Measurements from ENCODE around the gene AADACL4. TPM values are rescaled to one million over a fixed set of nuclear protein-coding genes. Genes with fewer than 3 reads are reported as not detected.

Gene AADACL4
- total and polyA plus RNA-seq, 9 of the 15 experiments (the other 6 are each of a cell fraction or from before 2014, with no cell fraction given) = not detected

DNA sequence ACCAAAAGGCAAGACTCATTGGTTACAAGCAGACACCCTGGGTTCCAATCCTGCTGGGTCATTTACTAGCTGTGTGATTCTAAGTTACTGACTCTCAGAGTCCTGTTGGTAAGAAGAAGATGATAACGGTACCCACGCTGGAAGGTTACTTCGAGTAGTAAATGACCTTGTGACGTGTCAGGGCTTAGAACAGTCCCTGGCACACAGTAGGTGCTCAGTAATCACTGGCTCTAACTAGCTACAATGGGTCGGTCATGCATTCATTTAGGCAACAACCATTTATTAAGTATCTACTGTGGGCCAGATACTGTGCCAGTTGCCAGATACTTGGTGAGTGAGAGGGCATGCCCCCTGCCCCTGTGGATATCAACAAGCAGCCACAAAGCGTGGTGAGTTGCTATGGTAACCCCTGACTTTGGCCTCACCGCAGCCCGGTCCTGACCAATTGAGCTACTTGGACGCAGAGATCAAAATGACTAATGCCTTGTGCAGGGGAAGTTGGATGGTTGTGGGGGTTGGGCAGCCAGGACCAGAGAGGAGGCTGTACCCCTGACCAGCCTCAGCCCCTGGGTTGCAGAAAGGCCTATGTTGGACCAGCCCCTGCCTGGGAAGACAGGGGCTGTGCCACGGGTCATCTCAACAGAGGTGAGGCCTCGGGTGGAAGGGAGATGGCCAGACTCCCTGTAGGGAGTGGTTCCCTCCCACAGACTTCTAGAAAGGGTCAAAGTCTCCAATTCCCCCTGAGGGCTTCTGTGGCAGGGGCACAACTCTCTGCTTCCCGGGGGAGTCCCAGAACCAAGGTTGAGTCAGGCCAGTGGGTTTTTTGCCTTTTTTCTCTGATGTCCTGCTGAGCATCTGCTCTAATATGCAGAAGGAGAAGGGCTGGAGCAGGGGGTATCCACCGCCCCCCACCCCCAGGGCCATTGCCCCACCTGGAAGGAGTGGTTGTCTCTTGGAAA lies 41.9 kb upstream of the AADACL4 start (continued):
- no peak for TF ChIP-seq HMGXB4 (CRISPR knock-in tag; IDR thresholded peaks at IDR 0.05)
- TF ChIP-seq FOXK2 (conservative IDR thresholded peaks at IDR 0.05 in 1 of 2, IDR thresholded peaks at IDR 0.05 in 1 of 2; ENCODE audit: low read depth in 2 of 2) = peak; percentile 48 to 77; a peak in 2 of 4 replicates
- TF ChIP-seq ZNF41 (CRISPR knock-in tag; conservative IDR thresholded peaks at IDR 0.05) = no peak
- no peak for TF ChIP-seq SNIP1 (IDR thresholded peaks at IDR 0.05; ENCODE audit: low read depth)
- no peak for TF ChIP-seq GTF3C2 (IDR thresholded peaks at IDR 0.05; ENCODE audit: borderline replicate concordance, extremely low read depth, insufficient read length)
- TF ChIP-seq, protein P1, sequence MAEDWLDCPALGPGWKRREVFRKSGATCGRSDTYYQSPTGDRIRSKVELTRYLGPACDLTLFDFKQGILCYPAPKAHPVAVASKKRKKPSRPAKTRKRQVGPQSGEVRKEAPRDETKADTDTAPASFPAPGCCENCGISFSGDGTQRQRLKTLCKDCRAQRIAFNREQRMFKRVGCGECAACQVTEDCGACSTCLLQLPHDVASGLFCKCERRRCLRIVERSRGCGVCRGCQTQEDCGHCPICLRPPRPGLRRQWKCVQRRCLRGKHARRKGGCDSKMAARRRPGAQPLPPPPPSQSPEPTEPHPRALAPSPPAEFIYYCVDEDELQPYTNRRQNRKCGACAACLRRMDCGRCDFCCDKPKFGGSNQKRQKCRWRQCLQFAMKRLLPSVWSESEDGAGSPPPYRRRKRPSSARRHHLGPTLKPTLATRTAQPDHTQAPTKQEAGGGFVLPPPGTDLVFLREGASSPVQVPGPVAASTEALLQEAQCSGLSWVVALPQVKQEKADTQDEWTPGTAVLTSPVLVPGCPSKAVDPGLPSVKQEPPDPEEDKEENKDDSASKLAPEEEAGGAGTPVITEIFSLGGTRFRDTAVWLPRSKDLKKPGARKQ (CRISPR knock-in tag; IDR thresholded peaks at IDR 0.05) = no peak
- TF ChIP-seq, protein P2, sequence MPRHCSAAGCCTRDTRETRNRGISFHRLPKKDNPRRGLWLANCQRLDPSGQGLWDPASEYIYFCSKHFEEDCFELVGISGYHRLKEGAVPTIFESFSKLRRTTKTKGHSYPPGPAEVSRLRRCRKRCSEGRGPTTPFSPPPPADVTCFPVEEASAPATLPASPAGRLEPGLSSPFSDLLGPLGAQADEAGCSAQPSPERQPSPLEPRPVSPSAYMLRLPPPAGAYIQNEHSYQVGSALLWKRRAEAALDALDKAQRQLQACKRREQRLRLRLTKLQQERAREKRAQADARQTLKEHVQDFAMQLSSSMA (CRISPR knock-in tag; IDR thresholded peaks at IDR 0.05) = no peak
- TF ChIP-seq ZNF253 (CRISPR knock-in tag; conservative IDR thresholded peaks at IDR 0.05) = no peak
- TF ChIP-seq ZNF764 (CRISPR knock-in tag; IDR thresholded peaks at IDR 0.05; ENCODE audit: low read depth) = no peak
- TF ChIP-seq HIVEP1 (CRISPR knock-in tag; IDR thresholded peaks at IDR 0.05) = no peak
- TF ChIP-seq TARDBP (IDR thresholded peaks at IDR 0.05) = no peak
- TF ChIP-seq ZNF12 (CRISPR knock-in tag; IDR thresholded peaks at IDR 0.05) = no peak
- TF ChIP-seq HBP1 (CRISPR knock-in tag; IDR thresholded peaks at IDR 0.05) = 0 out of 2 replicates have a peak, but pooled peaks have one; percentile 28

All from K562 (cell line).